Keratinocyte (primary cell): Measurements from ENCODE around the gene SPATA45. TPM values are rescaled to one million over a fixed set of nuclear protein-coding genes. Genes with fewer than 3 reads are reported as not detected.
"Not testable (repeated sequence)": the region's sequence is repeated elsewhere in the genome, so short reads cannot be mapped to it uniquely, and the experiment has no call there.

Experiments
- DNase-seq: peaks from one replicate; pipeline ENCODE4 v3.0.0-alpha.2; 2011; ENCODE audit warnings: low read depth, missing footprints, low spot score
- FAIRE-seq: peaks from 2 replicates; lab custom pipeline; 2011; peaks lifted over from hg19 to GRCh38; lab: Jason Lieb, UNC
- H2AFZ ChIP-seq: 2 replicates; pipeline ENCODE4 v1.6.0; 2012; ENCODE audit warnings: low read length, control low read depth, inconsistent platforms; ENCODE audit not compliant: control insufficient read depth
- H3K27ac ChIP-seq: 2 replicates; pipeline ENCODE4 v1.5.1; 2011; ENCODE audit warnings: low read length; ENCODE audit not compliant: control insufficient read depth, insufficient read depth
- H3K27me3 ChIP-seq: 3 replicates; pipeline ENCODE4 v1.6.0; 2011; ENCODE audit warnings: low read length; ENCODE audit not compliant: control insufficient read depth, insufficient read depth; ENCODE audit errors: extremely low read depth
- H3K36me3 ChIP-seq, 2 experiments: 2 replicates in 1 of 2; 3 replicates in 1 of 2; pipeline ENCODE4 v1.5.1; 2011; ENCODE audit warnings: low read length in 2 of 2, mild to moderate bottlenecking in 1 of 2; ENCODE audit not compliant: control insufficient read depth in 2 of 2, insufficient read depth in 2 of 2; ENCODE audit errors: extremely low read depth in 1 of 2
- H3K4me1 ChIP-seq: 3 replicates; pipeline ENCODE4 v1.5.1; 2011; ENCODE audit warnings: low read length; ENCODE audit not compliant: control insufficient read depth, insufficient read depth; ENCODE audit errors: extremely low read depth
- H3K4me2 ChIP-seq: 3 replicates; pipeline ENCODE4 v1.6.0; 2011; ENCODE audit warnings: low read depth, low read length; ENCODE audit not compliant: control insufficient read depth, insufficient read depth; ENCODE audit errors: extremely low read depth
- H3K4me3 ChIP-seq, 3 experiments: fragments of 200-600 bp in 1 of 3; sonication (generic) in 1 of 3; 2 replicates in 2 of 3; 3 replicates in 1 of 3; pipeline ENCODE4 v1.5.1; 2011 to 2016; ENCODE audit warnings: low read length in 3 of 3, mild to moderate bottlenecking in 3 of 3, control low read depth in 2 of 3, inconsistent platforms in 1 of 3, low read depth in 1 of 3, mixed read lengths in 1 of 3, mixed run types in 1 of 3, moderate library complexity in 1 of 3; ENCODE audit not compliant: control insufficient read depth in 2 of 3, insufficient read depth in 2 of 3; ENCODE audit errors: extremely low read depth in 1 of 3
- H3K79me2 ChIP-seq: 2 replicates; pipeline ENCODE4 v1.6.0; 2012; ENCODE audit warnings: low read length; ENCODE audit not compliant: control insufficient read depth, insufficient read depth
- H3K9ac ChIP-seq: 3 replicates; pipeline ENCODE4 v1.6.0; 2011; ENCODE audit warnings: low read length; ENCODE audit not compliant: control insufficient read depth, insufficient read depth; ENCODE audit errors: extremely low read depth
- H3K9me1 ChIP-seq: 3 replicates; pipeline ENCODE4 v1.6.0; 2011; ENCODE audit warnings: low read length; ENCODE audit not compliant: control insufficient read depth, insufficient read depth; ENCODE audit errors: extremely low read depth
- H3K9me3 ChIP-seq: 2 replicates; pipeline ENCODE4 v1.5.1; 2012; ENCODE audit warnings: low read depth, low read length; ENCODE audit not compliant: control insufficient read depth
- H4K20me1 ChIP-seq: 3 replicates; pipeline ENCODE4 v1.6.0; 2011; ENCODE audit warnings: low read length; ENCODE audit not compliant: control insufficient read depth, insufficient read depth; ENCODE audit errors: extremely low read depth
- CTCF ChIP-seq, 3 experiments: IDR thresholded peaks in 1 of 3; conservative IDR thresholded peaks in 1 of 3; optimal IDR thresholded peaks in 1 of 3; 2 replicates in 2 of 3; 3 replicates in 1 of 3; pipeline versions ENCODE3 to v1.5.1; 2011; ENCODE audit warnings: low read length in 3 of 3, mild to moderate bottlenecking in 3 of 3, moderate library complexity in 2 of 3, control low read depth in 1 of 3, inconsistent platforms in 1 of 3; ENCODE audit not compliant: insufficient read depth in 2 of 3; ENCODE audit errors: extremely low read depth in 1 of 3
- EZH2 ChIP-seq: IDR thresholded peaks from one replicate; pipeline ENCODE4 v1.6.1; 2012; ENCODE audit warnings: inconsistent platforms, mild to moderate bottlenecking, low read length, moderate library complexity
- dilution Hi-C: fragments of 300-500 bp; cut with MboI; formaldehyde crosslinking; loops from one replicate; pipeline ENCODE4 v1.7.0; 2020; ENCODE audit warnings: low sequenced_read_pairs; ENCODE audit not compliant: extremely low pct_ligation_motif_present
- polyA plus RNA-seq, 5 experiments: library from polyadenylated mRNA; depleted of rRNA in 3 of 5; stranded (reverse) in 3 of 5; stranded (forward) in 1 of 5; unstranded in 1 of 5; fragments of >200 nt; gene quantifications; 1 replicate in 1 of 5; 2 replicates in 3 of 5; 3 replicates in 1 of 5; pipeline versions ENCODE4 v1.2.1 to v1.2.3, GENCODE V29; 2011 to 2012; ENCODE audit warnings: missing spikeins in 2 of 5, low read depth in 1 of 5, low replicate concordance in 1 of 5

SPATA45 gene
- polyA plus RNA-seq, 1 donor (not counting 4 experiments of a cell fraction or from before 2014, with no cell fraction given), result not detected

- Histone ChIP-seq H3K27me3 (no peaks in the 10 kb centered on the region), H2AFZ (no peak overlapping the region), H3K79me2 (peaks cover 43% of the 10 kb centered on the region), H3K4me3 (no peak overlapping the region), H3K9ac (no peak overlapping the region), H3K4me1 (peaks cover 14% of the 10 kb centered on the region), H3K27ac (no peak overlapping the region), H3K9me1 (no peaks in the 10 kb centered on the region), H4K20me1 (no peaks in the 10 kb centered on the region), H3K36me3 (peaks cover 6 to 7% of the 10 kb centered on the region in 2 experiments), H3K9me3 (no peaks in the 10 kb centered on the region), H3K4me2 (no peak overlapping the region)
- no peak for TF ChIP-seq EZH2
- no peak for TF ChIP-seq CTCF (optimal IDR thresholded peaks at IDR 0.05 in 1 of 3, IDR thresholded peaks at IDR 0.05 in 1 of 3, conservative IDR thresholded peaks at IDR 0.05 in 1 of 3; ENCODE audit: extremely low read depth in 1 of 3, insufficient read depth in 2 of 3, low read length in 3 of 3)
- no peak for DNase-seq
- dilution Hi-C loops, result no loop called here
- no peak for FAIRE-seq
Observed at GRCh38 chr1:212864201-212864600, 16.8 kb upstream of the SPATA45 start.

GRCh38 chr1:212863345-212863744 lies 15.9 kb upstream of the SPATA45 start:
- H3K27me3 ChIP-seq, H3K27ac ChIP-seq, FAIRE-seq, H4K20me1 ChIP-seq, H3K9ac ChIP-seq, H3K4me3 ChIP-seq, DNase-seq, H3K4me2 ChIP-seq, H3K9me1 ChIP-seq, H2AFZ ChIP-seq, dilution Hi-C loops, H3K9me3 ChIP-seq, H3K36me3 ChIP-seq: not testable (repeated sequence)
- H3K4me1 ChIP-seq, result peaks cover 14% of the 10 kb centered on the region
- peaks cover 51% of the 10 kb centered on the region for H3K79me2 ChIP-seq

GRCh38 chr1:212862111-212862690 lies 14.8 kb upstream of the SPATA45 start:
- peaks cover 17% of the 10 kb centered on the region for H3K4me1 ChIP-seq
- TF ChIP-seq EZH2, result no peak
- no peak for TF ChIP-seq CTCF (optimal IDR thresholded peaks at IDR 0.05 in 1 of 3, IDR thresholded peaks at IDR 0.05 in 1 of 3, conservative IDR thresholded peaks at IDR 0.05 in 1 of 3; ENCODE audit: extremely low read depth in 1 of 3, insufficient read depth in 2 of 3, low read length in 3 of 3)
- FAIRE-seq (no peak), DNase-seq (no peak)
- H3K79me2 ChIP-seq, result peaks cover 52% of the 10 kb centered on the region
- no peaks in the 10 kb centered on the region for H3K9me1 ChIP-seq
- dilution Hi-C loops, result no loop called here
- H3K27ac ChIP-seq, result no peak overlapping the region
- no peaks in the 10 kb centered on the region for H4K20me1 ChIP-seq
- H3K36me3 ChIP-seq, result peaks cover 6 to 7% of the 10 kb centered on the region in 2 experiments
- H3K4me2 ChIP-seq, result no peak overlapping the region
- H3K27me3 ChIP-seq, result no peaks in the 10 kb centered on the region
- peak overlapping the region in 1 of 3 experiments; percentile 7 for H3K4me3 ChIP-seq
- no peaks in the 10 kb centered on the region for H3K9me3 ChIP-seq
- no peak overlapping the region for H3K9ac ChIP-seq
- no peak overlapping the region for H2AFZ ChIP-seq
